ENCODE data around the gene SPRR2D.

DNA sequence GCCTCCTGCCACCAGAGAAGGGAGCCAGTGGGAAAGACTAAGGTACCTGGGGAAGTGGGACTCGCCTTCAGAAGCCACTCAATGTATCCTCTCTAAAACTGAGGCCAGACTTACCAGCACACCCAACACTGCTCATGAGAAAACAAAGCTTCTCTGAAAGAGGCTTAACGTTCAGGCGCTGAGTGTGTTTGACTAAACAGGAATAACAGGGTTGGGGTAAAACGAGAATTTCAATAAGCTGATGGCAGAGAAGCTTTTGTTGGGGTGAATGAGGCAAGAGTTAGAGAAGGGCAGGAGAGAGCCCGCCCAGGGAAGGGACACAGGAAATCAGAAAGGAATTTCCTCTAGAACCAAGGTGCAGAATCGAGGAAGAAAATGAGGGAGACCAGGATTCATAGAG lies 41.1 kb downstream of the SPRR2D start:
- TF ChIP-seq, protein P1, sequence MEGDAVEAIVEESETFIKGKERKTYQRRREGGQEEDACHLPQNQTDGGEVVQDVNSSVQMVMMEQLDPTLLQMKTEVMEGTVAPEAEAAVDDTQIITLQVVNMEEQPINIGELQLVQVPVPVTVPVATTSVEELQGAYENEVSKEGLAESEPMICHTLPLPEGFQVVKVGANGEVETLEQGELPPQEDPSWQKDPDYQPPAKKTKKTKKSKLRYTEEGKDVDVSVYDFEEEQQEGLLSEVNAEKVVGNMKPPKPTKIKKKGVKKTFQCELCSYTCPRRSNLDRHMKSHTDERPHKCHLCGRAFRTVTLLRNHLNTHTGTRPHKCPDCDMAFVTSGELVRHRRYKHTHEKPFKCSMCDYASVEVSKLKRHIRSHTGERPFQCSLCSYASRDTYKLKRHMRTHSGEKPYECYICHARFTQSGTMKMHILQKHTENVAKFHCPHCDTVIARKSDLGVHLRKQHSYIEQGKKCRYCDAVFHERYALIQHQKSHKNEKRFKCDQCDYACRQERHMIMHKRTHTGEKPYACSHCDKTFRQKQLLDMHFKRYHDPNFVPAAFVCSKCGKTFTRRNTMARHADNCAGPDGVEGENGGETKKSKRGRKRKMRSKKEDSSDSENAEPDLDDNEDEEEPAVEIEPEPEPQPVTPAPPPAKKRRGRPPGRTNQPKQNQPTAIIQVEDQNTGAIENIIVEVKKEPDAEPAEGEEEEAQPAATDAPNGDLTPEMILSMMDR (IDR thresholded peaks at IDR 0.05): no peak
- no peak for TF ChIP-seq POLR2AphosphoS5 (IDR thresholded peaks at IDR 0.05; ENCODE audit: insufficient read depth in 1 of 2, low read depth in 1 of 2)
- TF ChIP-seq POLR2A (IDR thresholded peaks at IDR 0.05): no peak
